Transverse colon (tissue), 4 donors: Measurements from ENCODE around the gene SNX32. TPM values are rescaled to one million over a fixed set of nuclear protein-coding genes. Genes with fewer than 3 reads are reported as not detected.
A peak's percentile ranks its signal among the peaks of the same experiment; 100 is the strongest.

Source experiments
- DNase-seq: peaks from one replicate; pipeline ENCODE4 v3.0.0-alpha.2; 2019
- H3K27ac ChIP-seq, 4 donors: fragments of 200-600 bp; sonication (generic); 2 replicates each; pipeline ENCODE4 v1.5.1; 2016 to 2018; ENCODE audit warnings: inconsistent platforms in 4 of 4
- H3K27me3 ChIP-seq: fragments of 200-600 bp; sonication (generic); 2 replicates; pipeline ENCODE4 v1.5.1; 2017; ENCODE audit warnings: inconsistent platforms
- H3K36me3 ChIP-seq, 4 donors: fragments of 200-600 bp; sonication (generic); 2 replicates each; pipeline ENCODE4 v1.5.1; 2017 to 2019; ENCODE audit warnings: inconsistent platforms in 4 of 4
- H3K4me1 ChIP-seq, 4 donors: fragments of 200-600 bp; sonication (generic); 2 replicates each; pipeline ENCODE4 v1.5.1; 2017 to 2020; ENCODE audit warnings: inconsistent platforms in 4 of 4
- H3K4me3 ChIP-seq, 4 donors: fragments of 200-600 bp; sonication (generic); 1 replicate in 1 of 4; 2 replicates in 3 of 4; pipeline versions ENCODE4 v1.5.1 to v1.6.1; 2017 to 2019; ENCODE audit warnings: inconsistent platforms in 4 of 4
- H3K9me3 ChIP-seq, 2 donors: fragments of 200-600 bp; sonication (generic); 2 replicates each; pipeline ENCODE4 v1.5.1; 2017 to 2019; ENCODE audit warnings: inconsistent platforms in 2 of 2
- EP300 ChIP-seq: sonication (generic); formaldehyde crosslinking; IDR thresholded peaks from one replicate; pipeline ENCODE4 v1.6.1; 2017; ENCODE audit warnings: antibody characterized with exemption, low read depth
- POLR2A ChIP-seq: fragments of 450-650 bp; IDR thresholded peaks from one replicate; pipeline ENCODE4 v1.6.1; 2016; ENCODE audit warnings: antibody characterized with exemption, mild to moderate bottlenecking, moderate library complexity
- POLR2AphosphoS5 ChIP-seq, 3 donors: sonication (generic); formaldehyde crosslinking; IDR thresholded peaks; one replicate each; pipeline ENCODE4 v1.6.1; 2016; ENCODE audit warnings: antibody characterized with exemption in 3 of 3
- WGBS, 2 donors: methylation state at CpG; one replicate each; pipeline ENCODE4 v1.1.5; 2018; ENCODE audit warnings: low coverage in 1 of 2; 5-methylcytosine and 5-hydroxymethylcytosine counted together
- in situ Hi-C, 4 donors: fragments of 200-750 bp; cut with MboI; loops; one replicate each; pipeline versions ENCODE4 v1.15.0 to v1.15.1; 2017; ENCODE audit warnings: low sequenced_read_pairs in 3 of 4, low pct_ligation_motif_present in 1 of 4, low pct_unique_long_range_greater_than_20kb in 1 of 4
- intact Hi-C: fragments of 100-400 bp; cut with DNase I; formaldehyde crosslinking; loops from one replicate; pipeline ENCODE4 v1.15.1; 2023; ENCODE audit warnings: low total_unique reads
- total RNA-seq, 4 donors: library from RNA; depleted of rRNA; stranded (reverse); fragments of >200 nt; gene quantifications; one replicate each; pipeline ENCODE4 v1.1.0, GENCODE V29; 2016
- TF ChIP-seq, protein P1 (sequence below), 5 experiments: fragments of 200-600 bp in 3 of 5; fragments of 450-650 bp in 2 of 5; sonication (generic) in 3 of 5; IDR thresholded peaks; 1 replicate in 2 of 5; 2 replicates in 3 of 5; pipeline ENCODE4 v1.5.1; 2016 to 2017; ENCODE audit warnings: antibody characterized with exemption in 5 of 5, inconsistent platforms in 3 of 5, mild to moderate bottlenecking in 2 of 5, moderate library complexity in 1 of 5

SNX32 gene
- total RNA-seq, 4 donors from 2014 or later: 0.60 to 10.0 (median 1.6) TPM; not detected in 1

DNA sequence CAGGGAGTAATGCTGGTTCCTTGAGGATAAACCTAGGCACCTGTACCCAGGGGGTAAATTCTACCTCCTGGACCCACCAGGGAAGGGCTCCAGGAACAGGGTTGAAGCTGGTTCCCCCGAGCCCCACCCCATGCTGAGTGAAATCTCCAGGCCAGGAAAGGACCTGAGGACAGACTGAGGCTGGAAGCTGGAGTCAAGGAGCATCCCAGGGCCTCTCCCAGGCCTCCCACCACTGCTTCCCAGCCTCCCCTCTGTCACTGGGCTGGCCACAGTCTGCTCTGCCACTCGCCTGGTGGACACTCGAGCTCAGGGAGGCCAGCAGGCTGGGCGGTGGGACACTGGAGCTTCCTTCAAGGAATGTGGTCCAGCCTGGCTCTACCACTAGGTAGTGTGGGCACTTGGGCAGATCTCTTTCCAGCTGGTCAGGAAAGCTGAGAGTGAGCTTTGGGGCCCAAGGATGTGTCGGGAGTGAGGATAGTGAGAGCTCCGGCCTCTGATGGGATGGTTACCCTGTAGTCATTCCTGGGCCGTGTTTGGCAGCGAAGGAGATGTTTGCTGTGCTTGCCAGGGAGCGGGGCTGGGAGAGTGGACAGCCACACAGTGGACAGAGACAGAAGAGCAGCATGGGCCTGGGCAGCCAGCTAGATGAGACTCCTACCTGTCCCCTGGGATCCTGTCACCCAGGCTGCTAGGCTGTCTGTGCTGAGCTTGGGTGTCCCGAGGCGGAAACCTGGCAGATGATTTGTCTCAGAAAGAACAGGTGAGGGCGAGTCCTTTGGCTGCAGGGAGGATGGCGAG lies 43.5 kb upstream of the SNX32 start:
- peaks cover 0 to 3% (median 0%) of the 10 kb centered on the region in 4 donors for H3K36me3 ChIP-seq
- peak overlapping the region in 1 of 4 donors; percentile 12 for H3K4me3 ChIP-seq
- peaks cover 17 to 73% (median 63%) of the 10 kb centered on the region in 4 donors for H3K4me1 ChIP-seq
- intact Hi-C loops (no loop called here), in situ Hi-C loops (no loop called here)
- 70% methylated on average over 13 of the region's 13 CpGs; no CpG with 5 or more reads in 1 of the 2 donors for WGBS, 2 donors
- DNase-seq: no peak
- H3K27ac ChIP-seq: peak overlapping the region; percentile 80 to 93 (median 86)
- TF ChIP-seq, protein P1, sequence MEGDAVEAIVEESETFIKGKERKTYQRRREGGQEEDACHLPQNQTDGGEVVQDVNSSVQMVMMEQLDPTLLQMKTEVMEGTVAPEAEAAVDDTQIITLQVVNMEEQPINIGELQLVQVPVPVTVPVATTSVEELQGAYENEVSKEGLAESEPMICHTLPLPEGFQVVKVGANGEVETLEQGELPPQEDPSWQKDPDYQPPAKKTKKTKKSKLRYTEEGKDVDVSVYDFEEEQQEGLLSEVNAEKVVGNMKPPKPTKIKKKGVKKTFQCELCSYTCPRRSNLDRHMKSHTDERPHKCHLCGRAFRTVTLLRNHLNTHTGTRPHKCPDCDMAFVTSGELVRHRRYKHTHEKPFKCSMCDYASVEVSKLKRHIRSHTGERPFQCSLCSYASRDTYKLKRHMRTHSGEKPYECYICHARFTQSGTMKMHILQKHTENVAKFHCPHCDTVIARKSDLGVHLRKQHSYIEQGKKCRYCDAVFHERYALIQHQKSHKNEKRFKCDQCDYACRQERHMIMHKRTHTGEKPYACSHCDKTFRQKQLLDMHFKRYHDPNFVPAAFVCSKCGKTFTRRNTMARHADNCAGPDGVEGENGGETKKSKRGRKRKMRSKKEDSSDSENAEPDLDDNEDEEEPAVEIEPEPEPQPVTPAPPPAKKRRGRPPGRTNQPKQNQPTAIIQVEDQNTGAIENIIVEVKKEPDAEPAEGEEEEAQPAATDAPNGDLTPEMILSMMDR (IDR thresholded peaks at IDR 0.05): peak in 1 of 5 experiments; percentile 16
- no peak for TF ChIP-seq POLR2A
- no peaks in the 10 kb centered on the region for H3K9me3 ChIP-seq
- peaks cover 37% of the 10 kb centered on the region for H3K27me3 ChIP-seq

DNA sequence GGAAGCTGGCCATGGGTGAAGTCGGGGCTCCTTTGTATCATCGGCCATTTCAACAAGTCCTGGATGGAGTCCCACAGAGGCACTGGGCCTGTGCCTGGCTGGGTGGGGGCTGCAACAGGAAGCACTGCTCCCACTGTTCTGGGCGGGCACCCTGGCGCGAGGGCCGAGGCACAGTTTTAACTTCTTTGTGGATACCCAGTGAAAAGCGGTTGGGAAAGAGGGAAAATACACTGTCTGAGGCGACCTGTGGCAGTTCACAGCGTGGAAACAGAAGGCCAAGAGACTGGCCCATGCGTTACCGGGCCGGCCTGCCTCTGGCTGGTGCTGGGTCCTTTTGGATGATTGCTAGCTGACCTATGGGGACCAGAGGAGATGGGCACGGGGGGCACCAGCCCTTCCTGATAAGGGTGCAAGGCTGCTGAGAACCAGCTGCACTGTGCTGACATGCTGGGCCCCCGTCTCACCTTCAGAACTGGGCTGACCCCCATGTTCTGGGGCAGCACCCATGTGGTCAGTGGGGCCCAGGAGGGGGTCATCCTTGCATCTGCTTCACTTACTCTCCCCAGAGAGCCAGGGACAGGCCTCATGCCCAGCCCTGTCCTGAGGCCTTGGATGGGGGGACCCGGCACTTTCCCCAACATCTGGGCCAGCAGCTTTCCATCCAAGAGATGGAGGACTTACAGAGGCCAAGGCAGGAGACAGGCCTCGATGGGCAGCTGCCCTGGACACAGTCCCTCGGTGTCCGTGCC lies 42.7 kb upstream of the SNX32 start:
- Histone ChIP-seq H3K27ac (peak overlapping the region; percentile 80 to 93 (median 86)), H3K9me3 (no peaks in the 10 kb centered on the region), H3K27me3 (peaks cover 30% of the 10 kb centered on the region), H3K36me3 (peaks cover 0 to 7% (median 1%) of the 10 kb centered on the region in 4 donors), H3K4me1 (peaks cover 15 to 69% (median 61%) of the 10 kb centered on the region in 4 donors), H3K4me3 (peak overlapping the region in 1 of 4 donors; percentile 12)
- no peak for TF ChIP-seq POLR2AphosphoS5 (IDR thresholded peaks at IDR 0.05)
- TF ChIP-seq POLR2A: no peak
- TF ChIP-seq, protein P1 (IDR thresholded peaks at IDR 0.05): no peak
- no peak for TF ChIP-seq EP300
- intact Hi-C loops (no loop called here), in situ Hi-C loops (no loop called here)
- no peak for DNase-seq
- 62 to 87% methylated on average over 7 to 15 of the region's 18 CpGs for WGBS, 2 donors

GRCh38 chr11:65791719-65792213 lies 42.0 kb upstream of the SNX32 start:
- intact Hi-C loops (no loop called here), in situ Hi-C loops (no loop called here)
- DNase-seq: peak; percentile 87
- Histone ChIP-seq H3K27ac (peak overlapping the region; percentile 80 to 93 (median 86)), H3K36me3 (peaks cover 0 to 7% (median 3%) of the 10 kb centered on the region in 4 donors), H3K9me3 (no peaks in the 10 kb centered on the region), H3K27me3 (peaks cover 23% of the 10 kb centered on the region), H3K4me3 (no peak overlapping the region), H3K4me1 (peaks cover 12 to 63% (median 55%) of the 10 kb centered on the region in 4 donors)
- TF ChIP-seq EP300: no peak
- TF ChIP-seq, protein P1 (IDR thresholded peaks at IDR 0.05): no peak
- TF ChIP-seq POLR2AphosphoS5 (IDR thresholded peaks at IDR 0.05): peak; percentile 60 to 95 (median 86)
- peak; percentile 73 for TF ChIP-seq POLR2A
- WGBS, 2 donors: 33% methylated on average over 13 of the region's 13 CpGs; no CpG with 5 or more reads in 1 of the 2 donors

DNA sequence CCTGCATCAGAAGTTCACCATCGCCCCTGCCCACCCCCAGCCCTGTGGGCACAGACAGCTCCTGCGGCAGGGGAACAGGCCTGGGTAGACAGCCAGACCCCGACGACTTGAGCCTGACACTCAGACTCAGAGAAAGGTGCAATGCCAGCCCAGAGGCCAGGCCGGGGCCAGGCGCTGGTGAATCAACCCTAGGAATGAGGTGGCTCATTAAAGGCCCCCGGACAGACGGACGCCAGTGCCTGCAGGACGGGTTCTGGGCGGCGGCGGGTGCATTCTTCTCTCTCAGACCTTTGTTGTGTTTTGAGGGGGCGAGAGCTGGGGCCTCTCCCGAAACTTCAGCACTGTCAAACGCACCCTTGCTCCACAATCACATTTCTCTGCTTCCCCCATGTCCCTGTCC lies 41.3 kb upstream of the SNX32 start:
- Histone ChIP-seq H3K27ac (peak overlapping the region; percentile 80 to 93 (median 86)), H3K27me3 (peaks cover 17% of the 10 kb centered on the region), H3K4me3 (no peak overlapping the region), H3K4me1 (peaks cover 12 to 59% (median 53%) of the 10 kb centered on the region in 4 donors), H3K36me3 (peaks cover 0 to 7% (median 3%) of the 10 kb centered on the region in 4 donors), H3K9me3 (no peaks in the 10 kb centered on the region)
- DNase-seq: no peak
- TF ChIP-seq, protein P1 (IDR thresholded peaks at IDR 0.05): no peak
- TF ChIP-seq EP300 (no peak), POLR2AphosphoS5 (IDR thresholded peaks at IDR 0.05) (no peak), POLR2A (no peak)
- intact Hi-C loops (no loop called here), in situ Hi-C loops (no loop called here)
- 62% methylated on average over 15 of the region's 16 CpGs; no CpG with 5 or more reads in 1 of the 2 donors for WGBS, 2 donors
